ENCODE results near the gene NNT.
"Not testable (repeated sequence)": the region's sequence is repeated elsewhere in the genome, so short reads cannot be mapped to it uniquely, and the experiment has no call there.

Gene NNT

GRCh38 chr5:43634621-43635020 is 31.6 kb downstream of the NNT start:
- no peak for DNase-seq

- no peak for DNase-seq
Measured at GRCh38 chr5:43635374-43635773, 32.4 kb downstream of the NNT start.

- DNase-seq: no peak
Measured at GRCh38 chr5:43636076-43636475, 33.1 kb downstream of the NNT start.

GRCh38 chr5:43637416-43637815 is 34.4 kb downstream of the NNT start:
- no peak for DNase-seq

GRCh38 chr5:43638107-43638506 is 35.1 kb downstream of the NNT start:
- no peak for DNase-seq

- DNase-seq: no peak
Measured at GRCh38 chr5:43638546-43638945, 35.6 kb downstream of the NNT start.

GRCh38 chr5:43639566-43639965 is 36.6 kb downstream of the NNT start:
- no peak for DNase-seq

- no peak for DNase-seq
Measured at GRCh38 chr5:43642428-43642827, 39.4 kb downstream of the NNT start.

- DNase-seq: no peak
Measured at GRCh38 chr5:43643327-43643726, 40.3 kb downstream of the NNT start.

- DNase-seq: no peak
Measured at GRCh38 chr5:43643750-43644149, 40.8 kb downstream of the NNT start.

- no peak for DNase-seq
Measured at GRCh38 chr5:43646992-43647391, 44.0 kb downstream of the NNT start.

- DNase-seq: no peak
Measured at GRCh38 chr5:43647789-43648188, 44.8 kb downstream of the NNT start.

GRCh38 chr5:43648499-43649124 is 45.6 kb downstream of the NNT start:
- no peak for DNase-seq

GRCh38 chr5:43649256-43649655 is 46.3 kb downstream of the NNT start:
- no peak for DNase-seq

- DNase-seq: no peak
Measured at GRCh38 chr5:43652537-43653302, 49.7 kb downstream of the NNT start.

GRCh38 chr5:43658509-43658908 is 55.5 kb downstream of the NNT start:
- DNase-seq: no peak

- DNase-seq: no peak
Measured at GRCh38 chr5:43659075-43659474, 56.1 kb downstream of the NNT start.

GRCh38 chr5:43661102-43661501 is 58.1 kb downstream of the NNT start:
- no peak for DNase-seq

GRCh38 chr5:43663916-43664315 is 60.9 kb downstream of the NNT start:
- no peak for DNase-seq

GRCh38 chr5:43664501-43665040 is 61.6 kb downstream of the NNT start:
- no peak for DNase-seq

GRCh38 chr5:43665749-43666148 is 62.8 kb downstream of the NNT start:
- not testable (repeated sequence) for DNase-seq

GRCh38 chr5:43666728-43667127 is 63.7 kb downstream of the NNT start:
- not testable (repeated sequence) for DNase-seq

GRCh38 chr5:43667379-43667778 is 64.4 kb downstream of the NNT start:
- not testable (repeated sequence) for DNase-seq

- no peak for DNase-seq
Measured at GRCh38 chr5:43674536-43674935, 71.6 kb downstream of the NNT start.

Data from NCI-H1436 treated with DMSO at 0.1 percent for 48 hours (cell line).